ENCODE measurements around the gene CSTF1.
"Not testable (repeated sequence)": the region's sequence is repeated elsewhere in the genome, so short reads cannot be mapped to it uniquely, and the experiment has no call there.

The CSTF1 gene

DNA sequence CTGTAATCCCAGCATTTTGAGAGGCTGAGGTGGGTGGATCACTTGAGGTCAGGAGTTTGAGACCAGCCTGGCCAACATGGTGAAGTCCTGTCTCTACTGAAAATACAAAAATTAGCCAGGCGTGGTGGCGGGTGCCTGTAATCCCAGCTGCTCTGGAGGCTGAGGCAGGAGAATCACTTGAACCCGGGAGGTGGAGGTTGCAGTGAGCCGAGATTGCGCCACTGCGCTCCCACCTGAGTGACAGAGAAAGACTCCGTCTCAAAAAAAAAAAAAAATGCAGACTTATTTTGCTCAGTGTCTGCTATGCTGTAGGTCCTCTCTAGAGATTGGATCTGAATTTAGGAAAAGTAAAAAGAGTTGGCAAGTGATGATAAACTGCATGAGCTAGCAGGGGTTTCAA lies 18.8 kb downstream of the CSTF1 start:
- not testable (repeated sequence) for DNase-seq

DNA sequence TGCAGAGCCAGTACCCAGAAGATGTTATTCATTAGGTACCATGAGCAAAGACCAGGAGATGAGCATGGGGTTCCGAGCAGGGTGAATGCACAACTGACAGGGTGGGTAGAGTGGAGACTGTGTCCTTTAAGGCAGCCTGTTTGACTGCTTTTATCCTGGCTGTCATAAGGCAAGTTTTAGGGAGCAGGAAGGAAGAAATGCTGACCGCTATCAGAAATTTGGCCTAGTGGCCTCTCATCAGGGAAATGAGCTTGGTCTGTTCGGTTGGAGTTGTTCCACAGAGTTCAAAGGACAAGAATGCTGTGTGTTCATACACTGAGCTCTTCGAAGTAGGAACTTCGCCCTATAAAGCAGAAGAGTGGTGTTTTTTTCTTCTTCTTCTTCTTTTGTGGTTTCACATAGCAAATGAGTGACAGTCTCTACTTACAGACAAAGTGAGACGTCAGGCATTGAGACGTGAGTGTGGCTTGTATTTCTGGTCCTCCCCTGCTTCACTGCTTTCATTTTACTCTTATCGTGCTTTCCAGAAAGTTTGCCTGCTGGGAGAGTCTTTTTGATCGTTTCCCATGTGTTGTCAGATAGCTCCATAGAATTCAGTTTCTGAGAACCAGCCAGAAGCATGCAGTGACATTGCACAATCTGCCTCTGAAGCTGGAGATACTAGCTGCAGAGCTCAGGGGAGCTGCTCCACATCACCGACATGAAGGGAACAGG lies 19.5 kb downstream of the CSTF1 start, which contains the start of gene CASS4:
Gene CASS4 (plus strand): TSS at position 502 of the 714 bp plus-strand sequence. CDS start 199 bp downstream, at position 701.
- DNase-seq = peak; percentile 39

DNA sequence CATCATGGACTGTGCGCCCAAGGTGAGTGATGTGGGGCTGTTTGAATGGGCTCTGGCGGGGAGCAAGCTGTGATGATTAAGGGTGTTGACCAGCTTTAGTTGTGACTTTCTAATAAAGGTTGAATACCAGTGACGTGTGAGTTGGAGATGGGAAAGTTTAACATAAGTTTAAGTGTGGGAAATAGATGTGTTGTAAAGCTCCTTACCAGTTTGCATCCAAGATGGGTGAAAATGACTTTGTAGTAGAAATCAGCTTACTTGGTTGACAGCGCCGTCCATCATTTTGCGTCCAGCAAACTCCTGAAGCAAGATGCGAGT lies 20.0 kb downstream of the CSTF1 start:
- no peak for DNase-seq

DNA sequence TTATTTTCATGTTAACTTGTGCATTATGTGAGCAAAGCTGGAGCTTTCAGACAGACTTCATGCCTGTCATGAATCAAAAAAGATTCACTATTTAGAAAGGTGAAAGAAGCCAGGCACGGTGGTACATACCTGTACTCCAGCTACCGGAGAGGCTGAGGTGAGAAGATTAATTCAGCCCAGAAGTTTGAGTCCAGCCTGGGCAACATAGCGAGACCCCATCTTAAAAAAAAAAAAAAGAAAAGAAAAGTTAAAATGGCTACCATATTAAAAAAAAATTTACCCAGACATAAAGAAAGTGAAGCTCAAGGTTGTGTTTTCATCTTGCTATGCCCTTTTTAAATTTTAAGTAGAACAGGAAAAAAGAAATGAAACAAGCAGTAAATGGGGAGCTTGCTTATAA lies 20.5 kb downstream of the CSTF1 start:
- DNase-seq = no peak

DNA sequence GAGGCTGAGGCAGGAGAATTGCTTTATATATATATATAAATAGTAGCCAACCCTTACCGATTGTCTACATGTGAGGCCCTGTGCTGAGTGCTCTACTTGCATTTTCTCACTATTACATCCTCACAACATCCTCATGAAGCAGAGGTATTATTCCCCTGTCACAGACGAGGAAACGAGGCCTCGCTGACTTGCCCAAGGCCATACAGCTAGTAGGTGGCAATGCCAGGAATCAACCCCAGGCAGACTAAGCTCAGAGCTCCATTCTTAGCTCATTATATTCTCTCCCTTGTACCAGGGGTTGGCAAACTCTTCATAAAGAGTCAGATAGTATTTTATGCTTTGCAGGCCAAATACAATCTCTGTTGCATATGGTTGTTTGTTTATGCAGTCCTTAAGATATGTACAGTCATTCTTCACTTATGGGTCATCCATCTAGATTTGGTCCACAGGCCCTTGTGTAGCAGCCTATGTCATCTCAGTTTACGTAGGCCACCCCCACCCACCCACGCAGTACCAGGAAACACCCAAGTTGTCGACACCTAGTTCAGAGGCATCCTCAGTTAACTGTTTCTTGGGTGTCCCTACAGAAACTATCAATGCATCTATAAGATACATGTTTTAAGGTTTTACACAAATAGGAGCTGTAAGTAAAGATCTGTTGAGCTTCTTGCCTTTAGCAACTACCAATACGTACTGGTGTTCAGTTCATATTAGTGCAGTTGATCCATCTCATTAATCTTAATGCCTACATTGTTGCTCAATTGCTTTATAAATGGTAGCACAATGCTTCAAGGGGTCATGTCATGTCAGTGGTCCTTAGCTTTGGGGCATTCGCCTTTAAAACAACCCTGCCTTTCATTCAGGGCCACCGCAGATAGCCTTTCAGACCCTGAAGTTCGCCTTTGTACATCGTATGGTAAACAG lies 22.7 kb downstream of the CSTF1 start:
- DNase-seq = peak; percentile 66

DNA sequence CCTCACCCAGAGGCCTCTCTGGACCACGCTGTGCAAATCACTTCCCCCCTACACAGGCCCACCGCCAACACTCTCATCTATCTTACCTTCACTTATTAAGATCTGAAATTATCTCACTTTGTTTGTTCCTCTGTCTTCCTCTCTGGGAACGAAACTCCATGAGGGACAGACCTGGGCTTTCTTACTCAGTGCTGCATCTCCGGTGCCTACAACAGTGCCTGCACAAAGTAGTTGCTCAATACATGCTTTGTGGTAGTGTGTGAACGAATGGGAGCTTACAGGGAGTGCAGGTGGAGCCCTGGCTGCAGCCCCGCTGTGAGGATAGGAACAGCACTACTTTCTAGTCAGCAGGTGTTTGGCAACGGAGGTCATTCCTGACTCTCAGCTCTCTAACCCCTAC lies 25.0 kb downstream of the CSTF1 start:
- DNase-seq = no peak

DNA sequence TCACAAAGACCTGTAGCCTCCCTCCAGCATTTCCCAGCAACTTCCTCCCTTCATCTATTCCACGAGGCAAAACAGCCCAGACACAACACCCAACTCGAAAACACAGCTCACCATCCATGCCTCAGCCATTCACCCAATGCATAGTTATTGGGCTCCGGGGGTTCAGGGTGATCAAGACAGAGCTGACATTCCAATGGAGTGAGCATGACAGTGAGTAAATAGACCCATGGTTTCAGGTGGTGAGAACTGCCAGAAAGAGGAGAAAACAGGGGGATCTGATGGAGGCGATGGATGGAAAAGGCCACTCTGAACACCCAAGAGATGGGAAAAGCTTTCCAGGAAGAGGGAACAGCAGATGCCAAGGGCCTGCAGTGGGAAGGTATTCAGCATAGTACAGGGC lies 25.5 kb downstream of the CSTF1 start:
- peak; percentile 64 for DNase-seq

DNA sequence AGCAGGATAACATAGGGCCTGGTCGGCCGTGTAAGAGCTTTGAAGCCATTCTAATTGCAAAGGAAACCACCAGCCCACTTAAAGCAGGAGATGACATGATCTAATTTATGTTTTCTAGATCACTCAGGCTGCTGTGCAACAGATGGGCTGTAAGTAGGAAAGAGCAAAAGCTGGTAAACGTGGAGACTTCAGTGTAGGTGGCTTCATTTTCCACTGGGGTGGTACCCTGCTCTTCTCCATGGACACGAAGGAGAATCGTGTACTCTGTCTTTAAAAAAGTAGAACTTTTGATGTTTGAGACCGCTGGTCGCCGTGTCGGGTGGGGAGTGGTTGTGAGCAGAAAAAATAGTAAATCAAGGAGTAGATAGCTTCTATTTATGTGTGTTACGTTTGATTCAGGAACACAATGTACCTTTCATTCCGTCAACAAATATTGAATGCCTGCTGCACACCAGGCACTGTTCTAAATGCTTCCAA lies 26.0 kb downstream of the CSTF1 start:
- DNase-seq = peak; percentile 32

DNA sequence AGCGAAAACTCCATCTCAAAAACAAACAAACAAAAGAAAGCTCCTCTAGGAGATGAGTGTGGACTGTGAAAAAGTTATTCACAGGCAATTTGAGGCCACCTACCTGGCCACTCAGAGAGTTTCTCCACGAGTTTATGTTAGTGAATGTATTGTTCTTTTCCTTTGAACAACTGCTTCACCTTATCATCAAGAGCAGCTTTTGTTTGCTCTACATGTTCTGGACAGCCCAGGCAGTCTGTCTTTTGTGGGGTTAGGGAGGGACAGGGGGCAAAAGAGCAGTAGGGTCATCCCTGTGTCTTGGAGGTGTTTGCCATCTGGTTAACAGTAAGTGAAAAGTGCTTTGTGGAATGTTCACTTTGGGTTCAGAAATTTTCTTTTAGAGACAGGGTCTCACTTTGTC lies 27.6 kb downstream of the CSTF1 start:
- DNase-seq = no peak

DNA sequence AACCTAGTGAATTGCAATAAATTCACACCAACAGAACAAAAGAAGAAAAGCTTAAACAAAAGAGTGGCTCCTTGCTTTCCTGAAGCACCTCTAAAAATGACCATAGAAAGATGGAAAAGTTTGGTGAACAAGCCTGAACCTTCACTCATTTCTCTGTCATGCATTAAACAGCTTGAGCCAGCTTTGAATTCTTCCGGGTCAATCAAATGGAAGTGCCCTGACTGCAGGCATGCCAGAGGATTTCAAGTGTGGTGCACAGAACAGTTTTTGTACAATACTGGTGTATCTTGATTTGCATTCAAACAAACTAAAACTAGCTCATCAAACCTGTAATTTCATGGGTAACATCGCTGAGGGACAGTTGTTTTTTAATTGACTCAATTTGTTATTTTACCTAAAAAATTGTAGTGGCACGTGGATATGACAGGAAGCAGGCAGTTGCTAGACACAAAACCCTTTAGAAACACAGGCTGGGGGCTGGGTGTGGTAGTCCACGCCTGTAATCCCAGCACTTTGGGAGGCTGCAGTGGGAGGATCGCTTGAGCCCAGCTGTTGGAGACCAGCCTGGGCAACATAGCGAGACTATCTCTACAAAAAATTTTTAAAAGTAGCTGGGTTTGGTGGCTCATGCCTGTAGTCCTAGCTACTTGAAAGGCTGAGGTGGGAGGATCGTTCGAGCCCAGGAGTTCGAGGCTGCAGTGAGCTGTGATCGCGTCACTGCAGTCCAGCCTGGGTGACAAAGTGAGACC lies 28.7 kb downstream of the CSTF1 start:
- DNase-seq = no peak

DNA sequence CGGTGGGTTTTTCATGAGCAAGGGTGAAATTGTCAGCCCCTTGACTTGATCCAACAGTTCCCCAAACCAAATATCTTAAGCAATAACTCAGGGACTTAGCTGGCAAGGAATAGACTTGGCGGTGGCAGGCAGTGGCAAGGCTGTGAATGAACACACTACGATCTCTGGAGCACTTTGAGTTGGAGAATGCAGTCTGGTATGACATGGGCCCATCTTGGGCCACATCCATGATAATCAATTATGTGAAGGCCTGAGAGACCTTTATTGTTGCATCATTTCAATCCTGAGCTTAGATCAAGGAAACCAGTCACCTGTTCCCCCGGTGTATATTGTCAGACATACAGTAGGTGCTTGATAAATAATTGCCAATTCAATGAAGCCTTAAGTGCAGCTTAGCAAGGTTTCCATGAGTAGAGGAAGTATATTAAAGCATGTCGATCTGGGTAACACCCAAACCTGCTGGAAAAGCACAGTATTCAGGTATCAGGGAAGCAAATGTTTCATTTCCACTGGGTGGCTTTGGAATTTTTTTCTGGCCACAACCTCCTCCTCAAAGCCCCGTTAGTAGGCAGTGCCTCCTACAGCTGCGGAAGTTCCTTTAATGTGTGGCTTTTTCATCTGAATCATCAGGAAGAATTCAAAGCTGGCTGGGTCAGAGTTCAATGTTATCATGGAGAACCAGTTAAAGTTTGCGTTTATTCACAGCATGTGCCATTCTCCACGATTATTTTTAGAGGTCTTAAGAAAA lies 29.8 kb downstream of the CSTF1 start:
- DNase-seq = peak; percentile 82

DNA sequence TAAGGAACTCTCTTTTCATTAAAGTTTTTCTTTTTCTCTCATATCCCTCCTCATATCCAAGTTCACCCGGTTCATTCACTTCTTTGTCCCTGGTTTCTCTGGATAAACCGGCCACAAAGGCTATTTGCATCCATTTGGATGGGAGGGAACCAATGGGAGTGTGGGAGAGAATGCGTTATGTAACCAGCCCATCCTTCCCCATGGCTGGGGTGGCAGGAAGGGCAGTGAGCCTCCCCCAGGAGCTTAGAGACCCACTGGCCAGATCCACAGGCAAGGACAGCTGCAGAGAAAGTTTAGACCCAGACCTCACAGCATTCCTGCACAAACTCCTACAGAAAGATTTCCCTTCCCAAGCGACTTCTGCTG lies 30.4 kb downstream of the CSTF1 start:
- no peak for DNase-seq

DNA sequence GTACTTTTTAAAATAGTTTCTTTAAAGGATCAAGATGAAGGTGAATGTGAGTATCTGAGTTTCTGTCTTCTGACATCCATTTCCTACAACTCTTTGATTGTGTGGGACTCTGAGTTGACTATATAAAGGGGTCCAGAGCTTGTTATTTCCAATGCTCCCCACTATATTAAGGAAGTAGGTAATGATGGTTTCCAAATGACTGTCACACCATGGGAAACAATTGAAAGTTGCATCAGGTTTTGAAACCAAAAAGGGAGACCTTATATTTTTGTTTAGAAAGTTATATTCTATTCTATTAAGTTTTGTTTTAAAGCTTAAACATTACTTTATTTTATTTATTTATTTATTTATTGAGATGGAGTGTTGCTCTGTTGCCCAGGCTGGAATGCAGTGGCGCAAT lies 30.8 kb downstream of the CSTF1 start:
- DNase-seq = no peak

DNA sequence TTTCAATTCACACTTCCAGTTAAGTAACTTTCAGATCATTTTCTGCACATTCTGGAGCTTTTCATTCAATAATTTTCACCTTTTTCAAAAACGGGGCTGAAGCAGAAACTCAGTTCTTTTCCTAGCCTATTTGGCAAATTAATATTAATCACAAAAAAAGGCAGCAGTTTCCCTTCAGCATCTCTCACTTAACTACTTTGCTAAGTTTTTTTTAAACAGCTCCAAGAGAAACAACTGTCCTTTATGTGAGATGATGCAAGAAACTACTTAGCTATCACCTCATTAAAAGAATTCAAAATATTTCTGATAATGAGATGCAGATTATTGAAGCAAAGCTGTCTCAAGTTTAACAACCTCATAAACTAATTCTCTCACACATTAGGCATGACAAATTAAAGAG lies 31.4 kb downstream of the CSTF1 start:
- DNase-seq = no peak

DNA sequence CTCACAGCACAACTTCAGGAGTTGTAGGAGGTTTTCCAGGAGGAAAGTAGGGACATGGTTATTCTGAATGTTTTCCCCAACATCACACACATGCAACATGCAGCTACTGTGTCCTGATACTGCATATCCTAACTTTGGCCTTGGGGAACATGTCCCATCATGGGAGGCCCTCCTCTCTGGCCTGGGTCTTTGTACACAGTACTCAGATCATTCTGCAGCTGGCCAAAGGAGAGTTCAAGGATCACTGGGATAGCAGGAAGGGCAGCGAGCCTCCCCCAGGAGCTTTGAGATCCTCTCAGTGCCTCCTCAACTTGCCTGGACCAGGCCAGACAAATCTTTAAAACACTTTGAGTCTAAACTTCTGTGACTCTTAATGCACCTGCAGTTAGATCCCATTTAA lies 32.5 kb downstream of the CSTF1 start:
- DNase-seq = no peak

DNA sequence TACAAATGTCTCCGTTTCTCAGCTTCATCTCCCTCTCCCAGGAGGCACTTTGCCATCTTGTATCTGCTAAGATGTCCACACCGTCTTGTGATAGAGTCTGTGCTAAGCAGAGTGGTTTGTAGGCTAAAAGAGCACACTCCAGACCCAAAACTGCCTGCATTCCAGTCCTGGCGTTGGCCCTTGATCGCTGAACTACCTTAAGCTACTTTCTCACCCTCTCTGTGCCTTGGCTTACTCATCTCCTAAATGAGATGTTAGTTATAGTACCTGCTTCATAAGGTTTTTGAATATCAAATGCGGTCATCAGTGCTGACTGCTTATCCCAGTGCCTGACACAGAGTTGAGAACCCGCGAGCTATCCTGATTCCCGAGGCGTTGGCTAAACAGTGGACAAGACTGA lies 33.6 kb downstream of the CSTF1 start:
- no peak for DNase-seq

DNA sequence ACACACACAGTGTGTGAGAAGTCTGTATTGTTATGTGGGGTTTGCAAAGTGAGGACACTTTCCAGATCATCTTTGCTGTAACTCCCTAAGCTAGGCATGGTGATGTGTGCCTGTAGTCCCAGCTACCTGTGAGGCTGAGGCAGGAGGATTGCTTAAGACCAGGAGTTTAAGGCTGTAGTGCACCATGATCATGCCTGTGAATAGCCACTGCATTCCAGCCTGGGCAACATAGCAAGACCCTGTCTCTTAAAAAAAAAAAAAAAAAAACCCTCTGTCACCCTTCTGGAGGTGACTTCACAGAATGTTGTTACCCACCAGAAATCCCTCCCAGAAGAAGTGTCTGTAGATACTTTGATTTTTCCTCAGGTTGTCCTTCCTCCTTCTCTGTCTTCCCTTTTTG lies 34.5 kb downstream of the CSTF1 start:
- DNase-seq = no peak

DNA sequence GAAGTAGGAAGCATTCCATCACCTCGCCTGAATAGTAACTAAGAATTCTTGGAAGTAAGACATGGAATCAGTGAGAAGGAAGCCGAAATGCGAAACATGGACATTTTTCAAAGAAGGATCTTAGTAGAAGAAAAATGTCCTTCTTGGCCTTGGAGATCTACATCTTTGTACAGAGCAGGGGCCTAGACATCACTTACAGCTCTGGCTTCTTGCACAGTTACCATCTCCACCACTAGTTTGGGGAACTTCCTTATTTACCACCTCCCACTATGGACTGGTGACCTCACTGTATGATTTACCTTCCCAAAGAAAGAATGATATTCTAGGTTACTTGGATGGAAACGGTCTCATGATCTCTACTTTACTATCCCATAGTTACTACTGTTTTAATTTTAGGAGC lies 35.4 kb downstream of the CSTF1 start:
- no peak for DNase-seq

DNA sequence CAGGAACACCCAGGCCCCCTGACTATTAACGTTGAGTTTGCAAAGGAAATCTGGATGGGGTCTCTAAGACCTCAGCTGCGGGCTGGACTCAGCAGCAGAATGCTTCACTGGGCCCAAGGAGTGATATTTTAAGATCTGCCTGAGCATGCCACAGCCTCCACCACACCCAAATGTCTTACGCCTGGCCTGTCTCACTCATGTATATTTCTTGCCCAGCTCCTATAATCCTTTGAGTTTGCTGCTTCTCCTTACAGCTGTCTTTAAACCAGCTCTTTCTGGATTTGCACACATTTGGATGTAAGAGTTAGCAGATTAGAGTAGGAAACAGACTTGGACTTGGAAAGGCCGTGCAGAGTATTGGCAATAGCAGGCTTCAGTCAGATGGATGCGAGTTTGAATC lies 36.0 kb downstream of the CSTF1 start:
- no peak for DNase-seq

DNA sequence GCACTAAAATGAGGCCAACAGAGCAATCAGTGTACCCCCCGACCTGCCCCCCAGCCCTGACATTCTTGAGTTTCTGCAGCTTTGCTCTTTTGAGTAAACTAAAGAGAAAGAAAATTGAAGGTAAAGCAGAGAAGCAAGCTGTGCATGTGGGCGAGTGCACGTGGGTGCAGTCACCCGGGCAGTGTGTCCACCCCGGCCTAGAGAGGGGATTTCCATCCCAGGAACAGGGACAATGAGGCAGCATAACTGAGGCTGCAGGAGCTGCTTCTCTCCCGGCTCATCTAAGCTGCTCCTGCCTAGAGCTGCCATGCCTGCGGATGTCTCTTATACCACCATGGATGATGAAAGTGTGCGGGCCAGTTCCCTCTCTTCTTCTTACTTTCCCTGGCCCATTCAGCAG lies 36.4 kb downstream of the CSTF1 start:
- DNase-seq = no peak

DNA sequence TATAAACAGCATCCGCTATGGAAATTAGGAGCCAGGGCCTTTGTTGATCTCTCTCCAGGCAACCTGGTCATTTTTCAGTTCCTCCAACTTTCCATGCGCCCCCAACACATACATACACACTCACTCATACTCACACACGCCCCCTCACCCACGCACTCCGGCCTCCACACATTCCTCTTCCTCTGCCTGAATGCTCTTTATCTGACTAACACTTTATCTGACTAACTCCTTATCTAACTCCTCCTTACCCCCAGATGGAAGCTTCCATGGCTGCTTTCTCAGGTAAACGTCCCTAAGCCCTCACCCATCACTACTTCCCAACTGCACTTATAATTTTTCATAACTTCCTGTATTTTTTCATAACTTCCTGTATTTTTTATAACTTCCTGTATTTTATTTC lies 37.1 kb downstream of the CSTF1 start:
- peak; percentile 86 for DNase-seq

DNA sequence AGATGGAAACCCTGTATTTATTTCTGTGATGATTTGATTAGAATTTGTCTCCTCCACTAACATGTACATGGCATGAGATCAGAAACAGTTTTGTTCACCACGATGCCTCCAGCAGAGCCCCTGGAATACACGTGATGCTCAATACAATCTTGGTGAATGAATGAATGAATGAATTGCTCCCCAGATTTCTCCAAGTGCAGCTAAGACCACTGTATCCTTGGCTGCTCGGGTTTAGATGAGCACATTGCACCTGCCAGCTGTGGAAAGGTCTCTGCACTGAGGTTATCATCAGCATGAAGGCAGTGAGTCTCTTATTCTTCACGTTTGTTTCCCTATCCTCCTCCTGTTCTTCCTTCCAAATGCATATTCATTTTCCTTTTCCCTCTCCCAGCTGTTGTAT lies 37.5 kb downstream of the CSTF1 start:
- DNase-seq = no peak

DNA sequence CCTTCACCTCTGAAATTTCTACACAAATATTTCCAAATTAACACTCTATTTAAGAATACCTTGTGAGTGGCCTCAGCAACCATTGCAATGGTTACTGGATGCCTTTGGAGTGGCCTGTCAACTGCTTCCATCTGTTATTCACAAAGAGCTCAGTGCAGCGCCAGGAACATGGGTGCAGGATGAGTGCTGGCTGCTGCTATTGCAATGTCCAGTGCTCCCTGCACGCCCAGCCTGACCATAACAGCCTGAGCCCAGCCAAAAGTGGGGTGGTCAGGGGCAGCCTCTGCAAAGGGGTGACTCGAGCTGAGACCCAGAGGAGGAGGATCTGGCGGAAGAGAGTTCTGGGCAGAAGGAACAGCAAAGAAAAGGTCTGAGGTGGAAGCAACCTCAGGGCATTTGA lies 38.0 kb downstream of the CSTF1 start:
- no peak for DNase-seq
